ENCODE data around the gene COX4I2.

DNA sequence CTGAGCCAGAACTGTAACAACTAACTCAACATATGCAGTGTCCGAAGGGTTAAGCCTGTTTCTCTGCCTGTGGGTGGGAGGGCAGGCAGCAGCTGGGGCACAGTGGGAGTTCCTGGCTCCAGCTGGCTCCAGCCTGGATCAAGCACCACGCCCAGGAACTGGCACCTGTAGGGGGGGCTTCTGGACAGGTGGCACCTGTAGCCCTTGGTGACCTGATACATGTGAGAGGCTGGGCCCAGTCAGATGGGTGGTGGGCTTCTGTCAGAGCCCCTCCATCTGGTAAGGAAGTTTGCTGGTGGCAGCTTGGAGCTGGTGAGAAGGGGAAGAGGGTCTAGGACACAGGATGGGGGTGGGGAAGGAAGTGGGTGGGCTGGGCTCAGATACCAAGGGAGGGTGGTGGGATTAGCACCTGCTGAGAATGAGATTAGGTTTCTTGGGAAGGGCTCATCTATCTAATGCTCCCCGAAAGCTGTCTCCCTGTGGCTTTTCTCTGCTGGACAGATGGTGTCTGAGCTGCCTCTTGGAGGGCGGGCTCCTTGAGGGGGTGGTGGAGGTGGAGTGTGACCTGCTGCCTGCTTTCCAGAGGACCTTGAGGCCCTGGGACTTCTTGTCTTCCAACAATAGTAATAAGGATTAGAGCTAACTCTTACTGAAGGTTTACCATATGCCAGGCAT is 56.4 kb downstream of the COX4I2 start:
- TF ChIP-seq, protein P1, sequence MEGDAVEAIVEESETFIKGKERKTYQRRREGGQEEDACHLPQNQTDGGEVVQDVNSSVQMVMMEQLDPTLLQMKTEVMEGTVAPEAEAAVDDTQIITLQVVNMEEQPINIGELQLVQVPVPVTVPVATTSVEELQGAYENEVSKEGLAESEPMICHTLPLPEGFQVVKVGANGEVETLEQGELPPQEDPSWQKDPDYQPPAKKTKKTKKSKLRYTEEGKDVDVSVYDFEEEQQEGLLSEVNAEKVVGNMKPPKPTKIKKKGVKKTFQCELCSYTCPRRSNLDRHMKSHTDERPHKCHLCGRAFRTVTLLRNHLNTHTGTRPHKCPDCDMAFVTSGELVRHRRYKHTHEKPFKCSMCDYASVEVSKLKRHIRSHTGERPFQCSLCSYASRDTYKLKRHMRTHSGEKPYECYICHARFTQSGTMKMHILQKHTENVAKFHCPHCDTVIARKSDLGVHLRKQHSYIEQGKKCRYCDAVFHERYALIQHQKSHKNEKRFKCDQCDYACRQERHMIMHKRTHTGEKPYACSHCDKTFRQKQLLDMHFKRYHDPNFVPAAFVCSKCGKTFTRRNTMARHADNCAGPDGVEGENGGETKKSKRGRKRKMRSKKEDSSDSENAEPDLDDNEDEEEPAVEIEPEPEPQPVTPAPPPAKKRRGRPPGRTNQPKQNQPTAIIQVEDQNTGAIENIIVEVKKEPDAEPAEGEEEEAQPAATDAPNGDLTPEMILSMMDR (IDR thresholded peaks at IDR 0.05) = no peak
- no peak for TF ChIP-seq POLR2AphosphoS5 (IDR thresholded peaks at IDR 0.05)

Measured in breast epithelium (tissue), 3 donors.